Astrocyte (in vitro differentiated cells and primary cell): ENCODE measurements around the gene MCAT. TPM values are rescaled to one million over a fixed set of nuclear protein-coding genes. Genes with fewer than 3 reads are reported as not detected.

ENCODE experiments used
- DNase-seq: peaks from one replicate; pipeline ENCODE4 v3.0.0-alpha.2; 2010; ENCODE audit warnings: low read depth
- FAIRE-seq: peaks from 2 replicates; lab custom pipeline; 2011; peaks lifted over from hg19 to GRCh38; lab: Jason Lieb, UNC
- H2AFZ ChIP-seq: 2 replicates; pipeline ENCODE4 v1.6.0; 2012; ENCODE audit warnings: low read depth, low read length, inconsistent platforms
- H3K27ac ChIP-seq: 2 replicates; pipeline ENCODE4 v1.5.1; 2011; ENCODE audit warnings: low read depth, low read length, inconsistent platforms
- H3K27me3 ChIP-seq: 2 replicates; pipeline ENCODE4 v1.6.0; 2011; ENCODE audit warnings: low read length, inconsistent platforms; ENCODE audit not compliant: insufficient read depth
- H3K36me3 ChIP-seq: 2 replicates; pipeline ENCODE4 v1.5.1; 2011; ENCODE audit warnings: low read length, inconsistent platforms; ENCODE audit not compliant: insufficient read depth
- H3K4me1 ChIP-seq: 2 replicates; pipeline ENCODE4 v1.5.1; 2011; ENCODE audit warnings: low read length, inconsistent platforms; ENCODE audit not compliant: insufficient read depth
- H3K4me2 ChIP-seq: 2 replicates; pipeline ENCODE4 v1.6.0; 2012; ENCODE audit warnings: low read length, inconsistent platforms
- H3K4me3 ChIP-seq: 2 replicates; pipeline ENCODE4 v1.5.1; 2011; ENCODE audit warnings: low read depth, mild to moderate bottlenecking, low read length, inconsistent platforms; ENCODE audit not compliant: insufficient read depth
- H3K79me2 ChIP-seq: 2 replicates; pipeline ENCODE4 v1.6.0; 2012; ENCODE audit warnings: mild to moderate bottlenecking, low read length, inconsistent platforms; ENCODE audit not compliant: insufficient read depth
- H3K9ac ChIP-seq: 2 replicates; pipeline ENCODE4 v1.6.0; 2012; ENCODE audit warnings: mild to moderate bottlenecking, low read length, inconsistent platforms
- H3K9me3 ChIP-seq: 2 replicates; pipeline ENCODE4 v1.5.1; 2012; ENCODE audit warnings: low read depth, mild to moderate bottlenecking, low read length, inconsistent platforms; ENCODE audit not compliant: insufficient read depth
- H4K20me1 ChIP-seq: 2 replicates; pipeline ENCODE4 v1.6.0; 2012; ENCODE audit warnings: low read length, inconsistent platforms; ENCODE audit not compliant: insufficient read depth
- H3K27ac Mint-ChIP-seq: one replicate; pipeline ENCODE4 v1.8.0; 2021; ENCODE audit warnings: mild to moderate bottlenecking, mixed read lengths; ENCODE audit not compliant: unreplicated experiment
- H3K27me3 Mint-ChIP-seq: one replicate; pipeline ENCODE4 v1.8.0; 2021; ENCODE audit warnings: low read depth, mixed read lengths; ENCODE audit not compliant: unreplicated experiment
- H3K36me3 Mint-ChIP-seq: one replicate; pipeline ENCODE4 v1.8.0; 2021; ENCODE audit warnings: low read depth, mixed read lengths; ENCODE audit not compliant: unreplicated experiment
- H3K4me1 Mint-ChIP-seq: one replicate; pipeline ENCODE4 v1.8.0; 2021; ENCODE audit warnings: low read depth, mixed read lengths; ENCODE audit not compliant: unreplicated experiment
- H3K4me3 Mint-ChIP-seq: one replicate; pipeline ENCODE4 v1.8.0; 2021; ENCODE audit warnings: mild to moderate bottlenecking, moderate library complexity, mixed read lengths; ENCODE audit not compliant: unreplicated experiment
- H3K9me3 Mint-ChIP-seq: one replicate; pipeline ENCODE4 v1.8.0; 2021; ENCODE audit warnings: mild to moderate bottlenecking, mixed read lengths; ENCODE audit not compliant: unreplicated experiment
- EZH2 ChIP-seq: IDR thresholded peaks from 2 replicates; pipeline ENCODE4 v1.6.1; 2012; ENCODE audit warnings: mild to moderate bottlenecking, low read length, inconsistent platforms; ENCODE audit not compliant: insufficient read depth
- total RNA-seq: library from RNA; stranded (reverse); gene quantifications from 2 replicates; pipeline ENCODE4 v1.2.1, GENCODE V29; 2021
- TF ChIP-seq, protein P1 (sequence below): IDR thresholded peaks from 2 replicates; pipeline ENCODE4 v1.5.1; 2011; ENCODE audit warnings: low read depth, mild to moderate bottlenecking, inconsistent platforms, low read length, moderate library complexity; ENCODE audit not compliant: insufficient read depth

Gene MCAT
- total RNA-seq, 1 donor from 2014 or later = 15.1 TPM

GRCh38 chr22:43186272-43187170 is 43.3 kb upstream of the MCAT start, which contains the start of gene TTLL12:
Gene TTLL12, minus strand, starts transcription at chr22:43187134. Its CDS starts 65 bp downstream, at chr22:43187069.
- Histone ChIP-seq H3K4me1 (peaks cover 28% of the 10 kb centered on the region), H3K4me3 (peak within 1 kb of the TSS; percentile 77), H3K9ac (peak within 1 kb of the TSS; percentile 83), H3K4me2 (peak within 1 kb of the TSS; percentile 98), H3K27ac (peak within 1 kb of the TSS; percentile 93), H3K9me3 (peaks cover 3% of the 10 kb centered on the region), H2AFZ (peak within 1 kb of the TSS; percentile 95), H3K27me3 (peaks cover 7% of the 10 kb centered on the region), H3K36me3 (no peaks in the 10 kb centered on the region), H3K79me2 (peaks cover 42% of the 10 kb centered on the region), H4K20me1 (peaks cover 13% of the 10 kb centered on the region)
- H3K36me3 Mint-ChIP-seq = no peaks in the 10 kb centered on the region
- TF ChIP-seq EZH2 = no peak
- TF ChIP-seq, protein P1, sequence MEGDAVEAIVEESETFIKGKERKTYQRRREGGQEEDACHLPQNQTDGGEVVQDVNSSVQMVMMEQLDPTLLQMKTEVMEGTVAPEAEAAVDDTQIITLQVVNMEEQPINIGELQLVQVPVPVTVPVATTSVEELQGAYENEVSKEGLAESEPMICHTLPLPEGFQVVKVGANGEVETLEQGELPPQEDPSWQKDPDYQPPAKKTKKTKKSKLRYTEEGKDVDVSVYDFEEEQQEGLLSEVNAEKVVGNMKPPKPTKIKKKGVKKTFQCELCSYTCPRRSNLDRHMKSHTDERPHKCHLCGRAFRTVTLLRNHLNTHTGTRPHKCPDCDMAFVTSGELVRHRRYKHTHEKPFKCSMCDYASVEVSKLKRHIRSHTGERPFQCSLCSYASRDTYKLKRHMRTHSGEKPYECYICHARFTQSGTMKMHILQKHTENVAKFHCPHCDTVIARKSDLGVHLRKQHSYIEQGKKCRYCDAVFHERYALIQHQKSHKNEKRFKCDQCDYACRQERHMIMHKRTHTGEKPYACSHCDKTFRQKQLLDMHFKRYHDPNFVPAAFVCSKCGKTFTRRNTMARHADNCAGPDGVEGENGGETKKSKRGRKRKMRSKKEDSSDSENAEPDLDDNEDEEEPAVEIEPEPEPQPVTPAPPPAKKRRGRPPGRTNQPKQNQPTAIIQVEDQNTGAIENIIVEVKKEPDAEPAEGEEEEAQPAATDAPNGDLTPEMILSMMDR = no peak
- no peaks in the 10 kb centered on the region for H3K9me3 Mint-ChIP-seq
- H3K4me1 Mint-ChIP-seq = peaks cover 10% of the 10 kb centered on the region
- no peaks in the 10 kb centered on the region for H3K27me3 Mint-ChIP-seq
- H3K27ac Mint-ChIP-seq = peak within 1 kb of the TSS; percentile 95
- DNase-seq (no peak), FAIRE-seq (no peak)
- H3K4me3 Mint-ChIP-seq = peak within 1 kb of the TSS; percentile 80

DNA sequence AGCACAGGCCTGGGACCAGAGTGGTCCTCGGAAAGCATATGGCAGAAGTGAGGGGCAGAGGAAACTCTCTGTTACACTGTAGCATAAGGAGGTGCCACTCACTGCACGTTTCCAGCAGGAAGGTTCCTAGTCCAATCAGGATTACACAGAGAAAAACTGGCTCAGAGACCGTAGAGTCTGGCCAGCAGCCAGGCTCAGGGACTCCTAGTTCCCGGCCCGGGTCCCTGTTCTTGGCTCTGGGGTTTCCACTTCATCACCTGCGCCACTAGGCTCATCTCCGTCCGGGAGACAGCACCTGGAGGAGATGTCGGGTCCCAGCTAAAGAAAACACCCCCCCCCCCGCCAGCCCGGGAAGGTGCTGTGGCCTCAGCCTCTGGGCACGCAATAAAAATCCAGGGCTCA is 42.7 kb upstream of the MCAT start:
- Histone ChIP-seq H3K9me3 (no peaks in the 10 kb centered on the region), H3K79me2 (peaks cover 48% of the 10 kb centered on the region), H4K20me1 (peaks cover 13% of the 10 kb centered on the region), H3K4me1 (peaks cover 28% of the 10 kb centered on the region), H3K36me3 (no peaks in the 10 kb centered on the region), H3K27ac (no peak overlapping the region), H3K4me2 (peak overlapping the region; percentile 98), H2AFZ (peak overlapping the region; percentile 68), H3K27me3 (peaks cover 3% of the 10 kb centered on the region), H3K4me3 (peak overlapping the region; percentile 77), H3K9ac (peak overlapping the region; percentile 83)
- FAIRE-seq = no peak
- no peak for TF ChIP-seq EZH2
- TF ChIP-seq, protein P1 = no peak
- peaks cover 10% of the 10 kb centered on the region for H3K4me1 Mint-ChIP-seq
- H3K9me3 Mint-ChIP-seq = no peaks in the 10 kb centered on the region
- H3K27me3 Mint-ChIP-seq = no peaks in the 10 kb centered on the region
- peak overlapping the region; percentile 77 for H3K4me3 Mint-ChIP-seq
- peaks cover 2% of the 10 kb centered on the region for H3K36me3 Mint-ChIP-seq
- DNase-seq = no peak
- H3K27ac Mint-ChIP-seq = no peak overlapping the region
